Stimulated activated CD4-positive, alpha-beta T cell treated with anti-CD3 and anti-CD28 coated beads, Interleukin-12 subunit alpha, Interleukin-12 subunit beta, amount 100 ng/mL, for 4 hours (primary cell): Measurements from ENCODE around the gene NPFFR1.

Source experiments
- DNase-seq: peaks from one replicate; pipeline ENCODE4 v3.0.0-alpha.2; 2020

NPFFR1 gene

DNA sequence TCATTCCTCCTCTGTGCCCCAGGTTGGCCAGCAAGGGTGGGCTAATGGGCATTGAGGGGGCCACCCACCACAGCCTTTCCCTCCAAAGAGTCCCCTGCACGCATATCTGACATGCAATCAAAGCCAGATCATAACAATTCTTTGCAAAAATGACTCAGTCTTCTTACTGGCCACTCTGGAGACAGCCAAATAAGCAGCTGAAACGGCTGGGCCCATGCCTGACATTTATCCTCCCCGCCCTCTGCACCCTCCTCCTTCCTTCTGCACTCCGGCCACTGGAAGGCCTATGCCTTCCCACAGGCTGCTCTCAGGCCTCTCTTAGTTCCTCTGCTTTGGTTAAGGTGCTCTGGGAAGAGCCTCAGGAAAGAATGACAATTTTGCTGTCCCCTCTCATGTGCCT is 29.2 kb upstream of the NPFFR1 start:
- DNase-seq = no peak

DNA sequence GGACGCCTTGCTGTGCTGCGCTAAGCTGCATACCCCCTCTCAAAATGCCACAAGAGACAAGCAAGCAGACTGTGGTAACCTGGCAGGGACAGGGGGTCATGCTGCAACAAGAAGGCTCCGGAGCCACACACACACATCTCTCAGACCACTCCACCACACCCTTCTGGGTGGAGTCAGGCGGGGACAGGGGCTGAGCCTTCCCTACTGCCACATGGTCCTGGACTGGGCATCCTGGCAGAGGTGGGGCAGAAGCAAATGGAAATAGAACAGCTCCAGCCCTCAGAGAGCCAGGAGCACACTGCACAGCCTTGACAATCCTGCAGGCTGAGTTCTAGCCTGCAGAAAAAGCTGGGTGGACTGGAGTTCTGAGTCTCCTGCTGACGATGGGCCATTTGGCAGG is 28.4 kb upstream of the NPFFR1 start:
- no peak for DNase-seq

DNA sequence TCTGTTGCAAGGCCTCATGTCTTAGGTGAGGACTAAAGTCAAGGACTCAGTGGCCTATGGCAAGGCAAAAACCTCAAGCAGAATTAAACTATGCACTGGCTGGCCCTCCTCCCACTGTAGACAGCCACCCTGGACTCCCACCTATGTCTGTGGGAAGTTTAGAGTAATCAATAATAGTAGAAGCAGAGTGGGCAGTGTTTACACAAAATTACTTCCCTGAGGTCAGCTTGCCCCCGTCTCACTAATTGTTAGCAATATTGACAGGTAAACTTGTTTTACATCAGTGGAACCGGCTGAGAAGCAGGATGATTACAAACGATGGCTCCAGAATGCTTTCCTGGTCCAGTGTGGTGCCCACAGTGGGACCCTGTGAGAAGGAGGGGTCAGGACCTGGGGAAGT is 27.9 kb upstream of the NPFFR1 start:
- DNase-seq = no peak

DNA sequence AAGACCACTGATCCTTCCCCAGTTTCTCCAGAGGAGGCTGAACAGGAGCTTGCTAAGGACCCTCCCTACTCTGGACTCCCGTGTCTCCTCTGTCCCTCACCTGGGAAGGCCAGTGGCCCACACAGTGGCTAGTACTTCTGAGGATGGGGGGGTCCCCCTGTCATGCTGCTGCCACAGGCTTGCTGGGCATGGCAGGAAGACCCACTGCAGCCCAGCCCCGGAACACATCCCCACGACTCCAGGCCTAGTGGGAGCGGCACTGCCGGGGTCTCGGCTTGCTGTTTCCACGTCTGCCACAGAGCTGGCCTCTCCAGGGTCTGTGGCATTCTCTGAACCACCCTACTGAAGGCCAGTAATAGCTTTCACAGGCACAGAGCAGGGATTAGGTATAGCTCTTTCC is 25.9 kb upstream of the NPFFR1 start:
- no peak for DNase-seq

DNA sequence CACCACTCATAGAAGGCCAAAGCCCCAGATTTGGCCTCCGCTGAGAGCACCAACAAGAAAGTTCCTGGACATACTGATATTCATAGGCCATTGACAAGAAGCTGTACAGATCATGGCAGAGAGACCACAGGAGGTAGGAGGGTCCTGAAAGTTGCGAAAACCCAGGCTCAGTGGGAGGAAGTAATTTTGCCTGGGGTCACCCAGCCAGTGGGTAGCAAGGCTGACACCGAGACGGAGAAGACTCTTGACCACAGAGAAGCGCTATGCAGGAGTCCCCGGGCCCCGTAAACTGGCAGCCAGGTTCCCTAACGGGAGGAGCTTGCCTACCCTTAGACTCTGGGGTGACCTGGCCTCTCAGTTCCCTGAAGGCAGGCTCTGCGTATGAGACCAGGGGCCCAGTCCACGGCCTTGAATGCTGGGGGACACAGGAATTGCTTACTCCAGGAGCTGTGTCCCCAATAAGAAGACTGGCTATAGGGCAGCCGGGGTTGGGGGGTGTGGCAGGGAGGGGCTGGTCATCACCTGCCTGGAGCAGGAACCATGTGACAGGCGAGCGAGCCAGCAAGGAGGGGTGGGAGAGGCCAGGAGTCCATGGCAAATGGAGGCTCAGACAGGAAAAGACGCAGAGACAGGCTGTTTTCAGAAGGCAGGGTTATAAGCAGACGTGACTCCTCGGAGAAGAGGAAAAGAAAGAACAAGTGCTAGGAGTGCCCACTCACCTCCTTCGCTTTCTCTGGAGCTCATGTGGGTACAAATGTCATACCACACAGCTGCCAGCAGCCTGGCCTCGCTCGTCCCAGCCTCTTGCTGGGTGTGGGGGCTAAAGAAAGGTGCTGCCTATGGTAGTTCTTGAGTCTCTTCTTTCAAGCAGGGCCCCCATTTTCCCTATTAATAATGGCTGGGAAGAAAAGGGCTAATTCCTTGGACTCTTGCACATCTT is 24.6 kb upstream of the NPFFR1 start:
- no peak for DNase-seq

DNA sequence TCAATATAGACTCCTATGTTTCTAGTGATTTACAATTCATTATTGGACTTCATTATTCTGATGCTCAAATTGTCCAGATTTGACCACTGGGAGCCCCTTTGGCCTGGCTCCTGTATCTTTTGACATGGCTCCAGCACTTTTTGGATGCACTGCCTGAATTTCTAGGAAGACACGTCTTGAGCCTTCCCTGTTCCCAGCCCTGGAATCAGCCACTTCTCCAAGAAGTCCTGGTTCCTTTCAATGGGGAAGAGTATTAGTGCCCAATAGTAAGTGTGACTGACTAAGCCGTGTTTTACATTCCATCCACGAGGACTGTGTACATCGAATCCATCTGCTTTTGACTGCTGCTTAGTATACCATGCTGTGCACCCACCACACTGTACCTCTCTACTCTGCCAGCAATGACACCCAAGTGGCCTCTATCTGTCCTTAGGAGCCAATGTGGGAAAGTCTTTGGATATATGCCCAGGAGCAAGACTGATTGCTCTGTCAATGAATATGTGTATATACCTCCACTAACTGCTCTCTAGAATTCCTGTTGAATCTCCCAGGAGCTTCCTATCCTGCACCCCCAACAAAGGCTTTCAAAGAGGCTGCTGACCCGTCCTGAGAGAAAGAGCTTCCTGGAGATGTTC is 23.2 kb upstream of the NPFFR1 start:
- no peak for DNase-seq

DNA sequence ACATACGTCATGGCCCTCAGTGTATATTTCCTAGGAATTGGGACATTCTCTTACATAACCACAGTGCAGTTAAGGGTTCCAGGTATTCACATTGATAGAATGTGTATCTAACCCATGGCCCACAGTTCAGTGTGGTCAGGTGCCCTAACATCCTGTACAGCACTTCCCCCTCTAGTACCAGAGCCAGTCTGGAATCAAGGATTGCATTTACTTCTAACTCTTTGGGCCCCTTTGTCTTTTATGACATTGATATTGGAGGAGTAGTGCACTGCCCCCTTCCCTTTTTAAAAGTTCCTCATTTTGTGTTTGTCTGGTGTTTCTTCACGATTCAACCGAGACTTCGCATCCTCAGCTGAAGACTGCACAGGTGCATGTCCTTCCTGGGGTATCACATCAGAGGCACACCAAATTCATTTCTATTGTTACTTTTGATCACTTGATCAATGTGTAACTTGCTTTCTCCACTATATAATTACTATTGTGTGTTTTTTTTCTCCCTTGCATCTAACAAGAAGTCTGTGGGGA is 22.4 kb upstream of the NPFFR1 start:
- DNase-seq = no peak

DNA sequence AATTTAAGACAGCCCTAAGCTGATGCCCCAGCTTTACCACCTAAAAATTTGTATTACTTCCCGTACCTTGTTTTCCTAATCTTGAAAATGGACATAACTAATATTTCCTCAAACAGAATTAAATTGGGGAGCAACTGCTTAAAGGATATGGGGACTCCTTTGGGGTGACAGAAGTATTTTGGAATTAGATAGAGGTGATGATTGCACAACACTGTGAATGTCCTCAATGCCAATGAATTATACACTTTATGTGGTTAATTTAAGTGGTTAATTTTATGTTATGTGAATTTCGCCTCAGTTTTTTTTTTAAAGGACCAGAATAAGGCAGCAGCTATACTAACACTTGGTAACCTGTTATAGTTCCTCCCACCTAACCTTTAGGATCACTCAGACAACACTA is 19.9 kb upstream of the NPFFR1 start:
- no peak for DNase-seq

DNA sequence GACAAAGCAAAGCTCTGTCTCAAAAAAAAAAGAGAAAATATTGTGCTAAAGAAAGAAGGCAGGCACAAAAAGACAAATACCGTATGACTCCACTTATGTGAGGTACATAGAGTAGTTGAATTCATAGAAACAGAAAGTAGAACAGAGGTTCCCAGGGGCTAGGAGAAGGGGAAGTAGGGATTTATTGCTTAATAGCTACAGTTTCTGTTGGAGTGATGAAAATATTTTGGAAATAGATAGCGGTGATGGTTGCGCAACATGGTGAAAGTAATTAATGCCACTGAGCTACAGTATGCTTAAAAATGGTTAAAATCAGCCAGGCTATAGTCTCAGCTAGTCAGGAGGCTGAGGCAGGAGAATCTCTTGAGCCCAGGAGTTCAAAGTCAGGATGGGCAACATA is 18.5 kb upstream of the NPFFR1 start:
- DNase-seq = no peak

DNA sequence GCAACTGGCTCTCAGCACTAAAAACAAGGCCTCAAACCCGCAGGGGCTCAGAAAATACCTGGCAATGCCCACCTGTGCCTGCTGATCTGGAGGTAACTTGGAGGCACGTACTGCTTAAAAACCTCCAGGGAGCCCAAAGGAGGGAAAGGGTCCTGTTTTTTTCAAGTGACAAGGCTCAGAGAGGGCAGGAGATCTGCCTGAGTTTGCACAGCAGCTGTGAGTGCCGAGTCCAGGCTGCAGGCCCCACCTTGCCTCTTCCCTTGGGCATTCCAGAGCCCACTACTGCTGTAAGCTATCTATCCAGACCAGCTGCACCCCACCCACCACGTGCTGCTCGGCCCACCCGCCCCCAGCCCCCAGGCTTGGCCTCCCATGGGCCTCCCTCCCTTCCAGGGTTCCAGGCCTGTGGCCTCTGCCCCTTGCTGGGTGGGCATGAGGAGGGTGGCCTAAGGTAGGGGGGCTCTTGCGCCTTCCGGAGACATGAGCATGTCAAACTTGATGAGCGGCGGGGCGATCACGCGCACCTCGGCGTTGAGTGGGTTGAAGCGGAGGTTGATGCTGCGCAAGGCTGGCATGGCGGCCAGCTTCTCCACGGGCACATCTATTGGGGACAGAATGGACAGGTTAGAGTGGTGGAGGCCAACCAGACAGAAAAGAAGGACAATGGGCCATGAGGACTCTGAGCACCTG is 17.2 kb upstream of the NPFFR1 start:
- no peak for DNase-seq

DNA sequence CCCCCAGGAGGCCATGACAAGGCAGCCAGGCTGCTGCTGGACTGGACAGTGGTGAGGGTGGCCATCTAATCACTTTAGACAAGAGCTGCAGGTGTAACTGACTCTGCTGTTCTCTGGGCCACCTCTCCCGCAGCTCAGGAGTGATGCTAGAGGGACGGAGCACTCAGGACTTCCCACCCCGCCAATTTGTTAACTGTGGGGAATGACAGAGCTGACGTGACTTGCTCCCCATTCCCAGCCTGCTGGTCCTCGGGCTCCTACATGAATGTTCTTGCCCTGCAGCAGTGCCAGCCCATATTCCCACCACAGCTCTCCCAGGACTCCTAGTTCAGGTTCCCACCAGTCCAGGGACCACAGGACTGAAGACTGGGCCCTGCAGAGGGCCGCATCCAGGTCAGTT is 16.7 kb upstream of the NPFFR1 start:
- no peak for DNase-seq

DNA sequence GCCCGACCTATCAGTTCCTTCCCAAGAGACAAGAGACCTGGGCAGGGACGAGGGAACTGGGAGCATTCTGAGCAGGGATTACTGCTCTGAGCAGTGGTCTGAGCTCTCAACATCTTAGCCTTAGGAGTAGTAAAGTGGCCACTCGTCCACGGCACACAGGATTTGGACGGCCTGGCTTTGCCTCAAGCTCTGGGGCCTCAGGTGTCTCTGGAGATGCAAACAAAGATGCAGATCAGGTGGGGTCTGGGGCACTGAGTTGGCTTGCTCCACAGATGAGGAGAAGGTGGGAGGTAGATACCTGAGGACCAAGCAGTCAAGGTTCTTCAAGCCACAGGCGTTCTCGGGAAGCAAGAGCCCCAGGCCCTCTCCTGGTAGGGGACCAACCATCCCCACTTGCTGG is 16.1 kb upstream of the NPFFR1 start:
- DNase-seq = no peak

DNA sequence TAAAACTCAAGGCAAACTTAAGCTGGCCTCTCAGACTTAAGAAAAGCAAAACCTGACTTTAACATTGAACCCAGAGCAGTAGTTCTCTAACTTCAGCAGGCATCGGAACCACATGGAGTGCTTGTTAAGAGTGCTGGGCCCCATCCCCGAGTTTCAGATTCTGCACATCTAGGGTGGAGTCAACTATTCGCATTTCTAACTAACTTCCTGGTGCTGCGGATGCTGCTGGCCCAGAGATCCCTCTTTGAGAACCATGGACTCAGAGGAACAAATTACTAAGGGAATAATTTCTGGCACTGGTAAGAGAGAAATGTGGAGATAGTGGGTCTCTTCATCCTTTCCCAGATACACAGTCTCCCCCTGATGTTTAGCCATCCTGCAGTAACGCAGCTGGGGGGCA is 14.6 kb upstream of the NPFFR1 start:
- no peak for DNase-seq

DNA sequence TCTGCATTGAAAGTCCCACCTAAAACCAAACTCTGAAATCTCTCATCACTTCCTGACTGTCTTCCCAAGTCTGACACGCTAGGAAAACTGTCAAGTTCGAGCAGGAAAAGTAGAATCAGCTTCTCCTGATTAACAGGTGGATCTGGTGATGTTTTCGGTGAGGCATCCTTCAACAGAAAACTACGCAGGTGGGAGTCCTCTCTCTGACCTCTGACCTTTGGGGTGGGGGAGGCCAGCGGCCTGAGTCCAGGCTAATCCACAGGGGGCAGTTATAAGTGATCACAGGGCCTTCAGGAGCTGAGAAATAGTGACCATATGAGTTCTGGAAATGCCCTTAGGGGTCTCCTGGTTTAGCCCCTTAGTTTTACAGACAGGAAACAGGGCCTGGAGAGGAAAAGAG is 13.4 kb upstream of the NPFFR1 start:
- DNase-seq = no peak

DNA sequence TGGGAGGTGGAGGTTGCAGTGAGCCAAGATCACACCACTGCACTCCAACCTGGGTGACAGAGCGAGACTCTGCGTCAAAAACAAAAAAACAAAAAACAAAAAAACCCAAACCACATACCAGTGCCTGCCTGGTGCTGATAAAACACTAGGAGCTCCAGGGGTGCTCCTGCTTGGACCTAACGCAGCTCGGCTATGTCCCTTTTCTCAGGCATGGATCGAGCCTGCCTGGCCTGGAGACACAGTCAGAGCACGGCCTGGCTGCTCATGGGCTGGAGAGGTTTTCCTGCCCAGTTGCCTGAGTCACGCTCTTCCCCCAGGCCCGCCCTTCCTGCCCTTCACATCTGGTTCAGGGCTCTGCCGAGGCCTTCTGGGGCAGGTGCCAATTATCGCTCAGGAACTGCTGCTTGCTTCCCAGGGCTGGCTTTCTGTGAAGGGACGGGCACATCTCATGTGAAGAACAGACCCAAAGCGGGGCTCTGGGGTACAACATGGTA is 12.6 kb upstream of the NPFFR1 start:
- no peak for DNase-seq

DNA sequence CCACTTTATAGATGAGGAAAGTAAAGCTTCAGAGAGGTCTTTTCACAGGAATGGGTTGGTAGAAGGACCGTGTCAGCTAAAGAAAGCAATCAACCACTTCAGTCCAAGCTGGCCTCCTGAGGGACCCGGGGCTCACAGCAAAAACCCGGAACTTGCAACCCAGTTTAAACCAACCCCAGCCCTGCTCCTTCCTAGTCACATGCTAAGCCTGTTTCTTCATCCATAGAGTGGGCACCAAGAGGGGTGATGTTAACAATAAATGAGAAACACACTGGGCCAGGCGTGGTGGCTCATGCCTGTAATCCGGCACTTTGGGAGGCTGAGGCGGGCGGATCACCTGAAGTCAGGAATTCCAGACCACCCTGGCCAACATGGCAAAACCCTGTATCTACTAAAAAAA is 12.1 kb upstream of the NPFFR1 start:
- no peak for DNase-seq

DNA sequence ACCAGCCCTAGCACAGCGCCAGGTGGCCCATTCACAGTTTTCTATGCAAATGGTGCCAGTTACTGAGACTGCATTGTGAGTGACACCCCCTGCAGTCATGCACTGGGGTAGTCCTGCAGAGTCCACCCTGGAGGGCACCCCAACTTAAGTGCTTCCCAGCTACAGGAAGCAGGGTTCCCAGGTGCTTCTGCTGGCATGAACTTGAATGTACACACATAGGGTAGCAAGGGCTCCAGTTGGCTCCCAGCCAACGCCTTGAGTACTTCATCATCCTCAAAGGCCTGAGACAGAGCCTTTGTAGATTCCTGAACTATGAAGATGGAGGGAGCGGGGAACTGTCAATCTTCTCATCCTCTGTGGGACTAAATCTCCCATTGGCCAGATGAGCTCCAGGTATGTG is 11.5 kb upstream of the NPFFR1 start:
- no peak for DNase-seq

DNA sequence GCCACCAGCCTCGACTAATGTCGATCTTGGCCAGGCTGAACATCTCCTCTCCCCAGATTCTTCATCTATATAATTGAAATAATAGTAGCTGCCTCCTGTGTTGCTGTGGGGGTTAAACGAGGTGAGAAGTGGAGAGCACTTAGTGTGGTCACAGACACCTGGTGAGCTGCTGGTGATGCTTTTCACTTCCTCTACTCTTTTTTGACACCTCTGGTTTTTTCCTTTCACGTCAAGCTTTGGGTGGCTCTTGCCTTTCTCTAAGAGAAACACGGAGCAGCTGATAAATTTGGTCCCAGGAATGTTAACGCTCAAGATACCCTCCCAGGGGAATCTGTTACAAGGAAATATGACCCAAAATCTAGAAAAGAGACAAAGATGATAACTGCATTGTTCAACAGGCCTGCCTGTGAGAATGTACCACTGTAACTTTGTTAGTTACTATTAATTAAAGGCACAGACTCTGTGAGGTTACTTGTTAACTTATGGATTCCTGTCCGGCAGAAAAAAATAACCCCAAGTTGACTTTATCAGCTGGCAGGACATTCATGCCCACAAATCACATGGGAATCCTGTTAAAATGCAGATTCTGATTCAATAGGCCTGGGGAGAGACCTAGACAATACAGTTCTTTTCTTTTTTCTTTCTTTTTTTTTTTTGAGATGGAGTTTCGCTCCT is 9.5 kb upstream of the NPFFR1 start:
- no peak for DNase-seq

DNA sequence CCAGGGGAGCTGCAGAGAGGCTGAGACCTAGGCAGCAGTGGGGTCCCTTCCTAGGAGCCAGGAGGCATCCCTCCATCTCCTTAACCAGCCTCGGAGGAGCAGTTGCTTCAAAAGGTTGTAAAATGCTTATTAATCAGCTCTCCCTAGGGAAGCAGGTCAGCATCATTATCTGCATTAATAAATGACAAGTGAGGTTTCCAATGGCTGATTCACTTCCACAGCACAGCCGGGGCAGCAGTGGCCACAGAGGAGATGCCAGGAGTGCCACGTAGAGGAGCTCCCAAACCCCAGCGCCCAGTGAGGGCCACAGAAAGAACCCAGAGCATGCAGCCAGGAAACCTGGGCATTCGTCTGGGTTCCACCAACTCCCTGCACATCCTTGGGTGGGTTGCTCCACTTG is 8.2 kb upstream of the NPFFR1 start:
- no peak for DNase-seq

DNA sequence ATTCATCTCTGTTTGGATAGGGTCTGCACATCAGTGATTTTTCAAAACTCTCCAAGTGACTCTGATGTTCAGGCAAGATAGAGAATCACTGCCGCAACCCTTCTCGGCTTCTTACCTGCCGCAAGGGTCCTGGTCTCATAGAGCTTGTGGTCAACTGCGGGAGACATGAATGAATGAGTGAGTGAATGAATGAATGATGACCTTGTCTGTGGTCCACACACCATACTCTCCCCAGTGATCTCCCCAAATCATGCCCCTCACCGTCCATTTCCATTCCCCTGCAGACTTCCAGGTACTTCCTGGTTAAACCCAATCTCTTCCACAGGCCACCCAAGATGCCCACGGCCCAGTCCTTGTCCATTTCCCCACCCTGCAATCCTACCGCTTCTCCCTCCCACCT is 5.9 kb upstream of the NPFFR1 start:
- DNase-seq = no peak

DNA sequence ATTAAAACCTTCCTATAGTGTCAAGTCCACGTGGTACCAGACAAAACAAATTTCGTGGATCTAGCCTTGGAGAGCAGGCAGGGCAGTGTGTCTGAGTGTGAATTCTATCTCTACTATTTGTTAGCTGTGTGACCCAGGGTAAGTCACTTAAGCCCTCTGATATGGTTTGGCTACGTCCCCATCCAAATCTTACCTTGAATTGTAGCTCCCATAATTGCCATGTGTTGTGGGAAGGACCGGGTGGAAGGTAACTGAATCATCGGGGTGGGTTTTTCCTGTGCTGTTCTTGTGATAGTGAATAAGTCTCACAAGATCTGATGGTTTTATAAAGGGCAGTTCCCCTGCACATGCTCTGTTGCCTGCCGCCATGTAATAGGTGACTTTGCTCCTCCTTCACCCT is 2.8 kb upstream of the NPFFR1 start:
- DNase-seq = no peak

DNA sequence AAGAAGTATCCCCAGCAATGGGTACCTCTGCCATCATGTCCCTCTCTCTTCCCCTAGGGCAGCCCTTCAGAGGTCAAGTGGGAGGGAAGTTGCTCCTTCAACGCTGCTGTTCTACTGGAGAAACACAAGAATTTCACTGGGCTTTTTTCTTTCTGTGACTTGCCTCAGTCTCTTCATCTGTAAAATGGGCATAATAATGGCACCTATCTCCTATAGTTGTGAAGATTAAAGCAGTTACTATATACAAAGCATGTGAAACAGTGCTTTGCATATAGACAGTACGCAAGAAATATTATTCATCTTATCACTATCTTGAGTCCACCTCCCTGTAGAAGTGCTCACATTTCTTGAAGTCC is 1.6 kb upstream of the NPFFR1 start:
- no peak for DNase-seq
